ENCODE measurements around the gene PDCD10. TPM values are rescaled to one million over a fixed set of nuclear protein-coding genes. Genes with fewer than 3 reads are reported as not detected.
A peak's percentile ranks its signal among the peaks of the same experiment; 100 is the strongest.

The PDCD10 gene
- total RNA-seq, 2 experiments from 2014 or later: 46.6 to 55.7 TPM

DNA sequence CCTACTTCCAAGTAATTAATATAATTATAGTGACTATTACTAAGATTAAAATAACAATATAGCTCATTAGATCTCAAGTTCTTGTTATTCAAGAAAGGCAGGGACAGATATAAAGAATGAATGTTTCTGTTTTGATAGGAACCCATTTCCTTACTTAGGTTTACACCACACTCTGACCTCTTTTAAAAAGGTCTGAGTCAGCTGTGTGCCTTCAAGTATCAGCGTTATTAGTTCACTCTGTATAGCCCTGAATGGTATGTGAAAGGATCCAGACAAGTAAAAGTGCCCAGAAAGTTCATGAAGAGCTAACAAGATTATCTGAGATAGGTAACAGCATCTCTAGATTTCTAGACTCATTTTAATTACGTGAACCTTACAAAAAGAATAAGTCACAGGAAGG lies 28.9 kb downstream of the PDCD10 start:
- H3K27ac Mint-ChIP-seq: no peak overlapping the region
- no peak for DNase-seq
- CTCF ChIA-PET: no interaction called here
- peaks cover 29% of the 10 kb centered on the region for H3K36me3 Mint-ChIP-seq (ENCODE audit: low read depth)
- intact Hi-C loops (cut with micrococcal nuclease): no loop called here
- no peak overlapping the region for H3K4me3 Mint-ChIP-seq
- no peaks in the 10 kb centered on the region for H3K9me3 Mint-ChIP-seq
- peaks cover 28% of the 10 kb centered on the region for H3K4me1 Mint-ChIP-seq (ENCODE audit: low read depth)
- H3K27me3 Mint-ChIP-seq (ENCODE audit: low read depth): no peaks in the 10 kb centered on the region

DNA sequence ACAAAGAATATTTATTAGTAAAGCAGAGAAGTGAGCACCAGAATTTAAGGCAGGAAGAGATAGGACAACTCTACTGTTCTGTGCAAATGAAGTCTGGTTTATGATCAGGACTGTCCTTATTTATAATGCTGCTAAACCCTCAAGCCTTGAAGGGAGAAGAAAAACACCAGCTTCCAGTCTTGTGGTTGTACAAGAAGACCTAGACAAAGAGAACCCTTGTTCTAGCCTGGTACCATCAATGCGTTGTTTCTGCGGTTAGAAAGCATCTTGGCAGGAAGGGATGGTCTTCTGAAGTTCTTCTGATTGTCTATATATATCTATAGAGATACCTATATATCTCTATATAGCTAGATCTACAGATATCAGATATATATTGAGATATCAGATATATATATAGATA lies 33.8 kb downstream of the PDCD10 start:
- H3K4me3 Mint-ChIP-seq: no peak overlapping the region
- CTCF ChIA-PET: interaction anchor here (0.7 kb wide), 1 partner anchor 938 kb away, joined by 4 read pairs; no protein-coding TSS in a partner anchor
- intact Hi-C loops (cut with micrococcal nuclease): no loop called here
- peaks cover 9% of the 10 kb centered on the region for H3K4me1 Mint-ChIP-seq (ENCODE audit: low read depth)
- H3K27ac Mint-ChIP-seq: no peak overlapping the region
- peaks cover 20% of the 10 kb centered on the region for H3K36me3 Mint-ChIP-seq (ENCODE audit: low read depth)
- no peak for DNase-seq
- H3K27me3 Mint-ChIP-seq (ENCODE audit: low read depth): no peaks in the 10 kb centered on the region
- no peaks in the 10 kb centered on the region for H3K9me3 Mint-ChIP-seq

DNA sequence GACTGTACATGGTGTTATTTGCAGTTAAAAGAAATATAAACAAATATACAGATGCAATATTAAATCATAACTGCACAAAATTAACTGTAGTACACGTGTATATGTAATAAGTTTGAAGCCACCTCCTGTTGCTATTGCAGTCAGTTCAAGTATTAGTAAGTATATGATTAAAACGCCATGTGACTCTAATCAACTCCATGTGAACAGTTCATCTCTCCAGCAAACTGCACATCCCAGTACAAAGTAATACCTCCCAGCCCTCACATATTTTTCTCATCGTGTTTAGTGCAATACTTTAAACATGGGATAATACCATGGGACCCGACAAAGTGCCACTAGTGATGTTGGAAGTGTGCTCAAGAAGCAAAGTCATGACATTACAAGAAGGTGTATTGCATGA lies 34.6 kb downstream of the PDCD10 start:
- DNase-seq: no peak
- no peak overlapping the region for H3K27ac Mint-ChIP-seq
- peaks cover 19% of the 10 kb centered on the region for H3K36me3 Mint-ChIP-seq (ENCODE audit: low read depth)
- CTCF ChIA-PET: interaction anchor here (0.7 to 1.8 kb wide), 2 partner anchors 15 to 937 kb away, joined by 4 to 6 read pairs; no protein-coding TSS in a partner anchor
- H3K4me3 Mint-ChIP-seq: no peak overlapping the region
- peaks cover 5% of the 10 kb centered on the region for H3K4me1 Mint-ChIP-seq (ENCODE audit: low read depth)
- no peaks in the 10 kb centered on the region for H3K27me3 Mint-ChIP-seq (ENCODE audit: low read depth)
- intact Hi-C loops (cut with micrococcal nuclease): no loop called here
- no peaks in the 10 kb centered on the region for H3K9me3 Mint-ChIP-seq

DNA sequence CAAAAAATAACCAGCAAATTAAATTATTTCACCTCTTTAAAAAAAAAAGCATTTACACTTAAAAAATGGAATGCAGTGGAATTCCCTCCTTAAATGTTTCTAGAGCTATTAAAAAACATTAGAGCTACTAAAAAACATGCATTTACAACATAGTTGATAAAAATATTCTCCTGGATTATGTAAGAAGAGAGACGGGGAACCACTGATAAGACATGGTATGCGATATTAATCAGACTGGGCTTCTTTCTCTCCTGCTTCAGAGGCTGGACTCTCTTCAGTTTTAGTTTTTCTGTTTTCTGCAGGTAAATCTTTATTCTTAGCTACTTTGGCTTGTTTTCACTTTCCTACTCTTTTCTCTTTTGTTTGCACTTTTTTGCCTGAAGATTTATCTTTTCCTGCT lies 40.6 kb downstream of the PDCD10 start:
- H3K4me1 Mint-ChIP-seq (ENCODE audit: low read depth): peaks cover 39% of the 10 kb centered on the region

DNA sequence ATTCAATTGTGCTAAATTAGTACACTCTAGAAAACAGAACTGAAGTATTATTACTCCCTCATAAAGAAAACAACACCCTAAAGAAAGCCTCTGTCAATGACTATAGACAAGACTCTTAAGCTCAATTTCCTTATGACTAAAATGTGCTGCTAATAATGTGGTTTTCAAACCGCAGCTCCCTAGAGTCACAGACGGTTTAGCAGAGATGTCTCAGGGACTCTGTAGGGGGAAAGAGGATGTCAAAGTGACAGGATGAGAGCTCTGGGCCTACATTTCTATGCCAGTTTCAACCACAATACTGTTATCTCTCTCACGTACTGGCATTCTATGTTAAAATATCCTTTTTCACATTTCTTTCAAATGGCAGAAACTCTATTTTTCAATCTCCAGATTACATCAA lies 43.3 kb downstream of the PDCD10 start:
- no peak overlapping the region for H3K4me3 Mint-ChIP-seq
- CTCF ChIA-PET: interaction anchor here (1.1 to 1.5 kb wide), 2 partner anchors 21 to 44 kb away, joined by 4 to 5 read pairs; partner anchors contain the start of gene SERPINI1
- peak; percentile 56 for DNase-seq
- no peaks in the 10 kb centered on the region for H3K27me3 Mint-ChIP-seq (ENCODE audit: low read depth)
- intact Hi-C loops (cut with micrococcal nuclease): loop anchor here (1.0 to 2.0 kb wide), 2 partner anchors 44 to 191 kb away; partner anchors contain the start of gene SERPINI1
- peaks cover 18% of the 10 kb centered on the region for H3K36me3 Mint-ChIP-seq (ENCODE audit: low read depth)
- peaks cover 40% of the 10 kb centered on the region for H3K4me1 Mint-ChIP-seq (ENCODE audit: low read depth)
- no peak overlapping the region for H3K27ac Mint-ChIP-seq
- H3K9me3 Mint-ChIP-seq: no peaks in the 10 kb centered on the region

More for the DNA sequence above, 40.6 kb downstream of the PDCD10 start:
- Mint-ChIP-seq H3K27ac (no peak overlapping the region), H3K9me3 (no peaks in the 10 kb centered on the region), H3K27me3 (ENCODE audit: low read depth) (no peaks in the 10 kb centered on the region), H3K36me3 (ENCODE audit: low read depth) (peaks cover 18% of the 10 kb centered on the region), H3K4me3 (no peak overlapping the region)
- CTCF ChIA-PET: interaction anchor here (0.7 to 1.8 kb wide), 2 partner anchors 10 to 142 kb away, joined by 3 to 13 read pairs; no protein-coding TSS in a partner anchor
- DNase-seq: no peak
- intact Hi-C loops (cut with micrococcal nuclease): no loop called here

DNA sequence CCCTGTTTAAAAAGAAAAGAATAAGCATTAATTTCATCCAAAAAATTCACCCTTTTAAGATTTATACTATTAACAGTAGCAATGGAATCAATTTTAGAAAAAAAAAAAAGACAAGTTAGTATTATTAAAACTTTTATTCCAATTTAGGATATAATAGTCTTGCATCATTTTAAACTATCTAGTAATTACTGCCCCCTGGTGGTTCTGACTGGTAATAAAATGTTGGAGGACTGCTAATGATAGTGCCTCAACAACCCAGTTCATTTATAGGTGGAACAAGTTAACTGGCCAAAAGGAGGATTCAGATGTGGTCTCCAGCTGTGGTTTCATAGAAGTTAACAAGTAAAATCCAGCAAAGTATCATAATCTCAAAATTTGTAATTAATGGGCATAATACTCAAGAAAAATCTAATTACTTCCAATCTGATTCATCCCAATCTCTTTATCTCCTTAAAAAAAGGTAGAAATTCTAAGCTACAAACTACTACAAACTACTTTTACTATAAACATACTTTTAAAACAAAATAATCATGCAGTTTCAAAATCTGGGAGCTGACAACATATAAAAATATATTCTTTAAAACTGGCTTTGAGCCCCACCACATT lies 50.2 kb downstream of the PDCD10 start:
- peak; percentile 61 for DNase-seq
- Mint-ChIP-seq H3K27me3 (ENCODE audit: low read depth) (no peaks in the 10 kb centered on the region), H3K27ac (no peak overlapping the region)

DNA sequence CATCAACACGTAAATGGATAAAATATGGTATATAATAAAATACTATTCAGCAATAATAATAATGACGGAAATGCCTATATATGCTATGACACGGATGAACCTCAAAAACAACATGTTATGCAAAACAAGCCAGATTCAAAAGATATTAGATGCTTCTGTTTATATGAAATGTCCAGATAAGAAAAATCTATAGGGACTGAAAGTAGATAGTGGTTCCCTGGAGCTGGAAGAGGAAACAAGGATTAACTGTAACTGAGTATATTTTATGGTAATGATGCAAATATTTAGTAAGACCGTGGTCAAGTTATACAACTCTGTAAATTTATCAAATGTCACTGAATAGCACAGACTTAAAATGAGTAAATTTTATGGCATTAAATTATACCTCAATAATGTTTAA lies 55.2 kb downstream of the PDCD10 start:
- DNase-seq: no peak
- H3K36me3 Mint-ChIP-seq (ENCODE audit: low read depth): peaks cover 50% of the 10 kb centered on the region
- no peak overlapping the region for H3K27ac Mint-ChIP-seq
- H3K27me3 Mint-ChIP-seq (ENCODE audit: low read depth): no peaks in the 10 kb centered on the region
- H3K9me3 Mint-ChIP-seq: peaks cover 22% of the 10 kb centered on the region
- H3K4me1 Mint-ChIP-seq (ENCODE audit: low read depth): peaks cover under 1% of the 10 kb centered on the region
- CTCF ChIA-PET: no interaction called here
- intact Hi-C loops (cut with micrococcal nuclease): no loop called here
- H3K4me3 Mint-ChIP-seq: no peak overlapping the region

More for the DNA sequence above, 50.2 kb downstream of the PDCD10 start:
- Mint-ChIP-seq H3K4me1 (ENCODE audit: low read depth) (peaks cover 13% of the 10 kb centered on the region), H3K9me3 (no peaks in the 10 kb centered on the region), H3K36me3 (ENCODE audit: low read depth) (peaks cover 23% of the 10 kb centered on the region), H3K4me3 (no peak overlapping the region)
- CTCF ChIA-PET: interaction anchor here (0.6 to 3.3 kb wide), 20 partner anchors 9 to 432 kb away, joined by 3 to 13 read pairs (median 4); partner anchors contain the start of genes PDCD10, SERPINI1 and ZBBX
- intact Hi-C loops (cut with micrococcal nuclease): loop anchor here (1.0 kb wide), 2 partner anchors 277 to 304 kb away; partner anchors contain the start of gene ZBBX

DNA sequence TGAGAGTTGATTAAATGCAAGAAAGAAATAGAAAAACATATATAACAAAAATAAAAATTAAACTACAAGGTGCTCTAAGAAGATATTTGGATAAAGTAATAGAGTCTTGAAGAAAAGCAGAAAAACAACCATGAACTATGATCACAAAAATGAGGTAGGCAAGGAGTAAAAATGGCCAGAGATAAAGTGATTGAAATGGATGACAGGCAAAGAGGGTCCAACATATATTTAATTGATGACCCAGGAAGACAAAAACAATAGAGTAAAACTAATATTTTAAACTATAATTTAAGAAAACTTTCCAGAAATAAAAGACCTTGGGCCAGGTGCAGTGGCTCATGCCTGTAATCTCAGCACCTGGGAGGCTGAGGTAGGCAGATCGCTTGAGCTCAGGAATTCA lies 58.8 kb downstream of the PDCD10 start:
- peaks cover 25% of the 10 kb centered on the region for H3K9me3 Mint-ChIP-seq
- H3K27me3 Mint-ChIP-seq (ENCODE audit: low read depth): no peaks in the 10 kb centered on the region
- no peak for DNase-seq
- H3K4me3 Mint-ChIP-seq: no peak overlapping the region
- intact Hi-C loops (cut with micrococcal nuclease): no loop called here
- CTCF ChIA-PET: interaction anchor here (0.7 kb wide), 1 partner anchor 9 kb away, joined by 4 read pairs; no protein-coding TSS in a partner anchor
- H3K27ac Mint-ChIP-seq: no peak overlapping the region
- peaks cover 57% of the 10 kb centered on the region for H3K36me3 Mint-ChIP-seq (ENCODE audit: low read depth)
- peaks cover 1% of the 10 kb centered on the region for H3K4me1 Mint-ChIP-seq (ENCODE audit: low read depth)

DNA sequence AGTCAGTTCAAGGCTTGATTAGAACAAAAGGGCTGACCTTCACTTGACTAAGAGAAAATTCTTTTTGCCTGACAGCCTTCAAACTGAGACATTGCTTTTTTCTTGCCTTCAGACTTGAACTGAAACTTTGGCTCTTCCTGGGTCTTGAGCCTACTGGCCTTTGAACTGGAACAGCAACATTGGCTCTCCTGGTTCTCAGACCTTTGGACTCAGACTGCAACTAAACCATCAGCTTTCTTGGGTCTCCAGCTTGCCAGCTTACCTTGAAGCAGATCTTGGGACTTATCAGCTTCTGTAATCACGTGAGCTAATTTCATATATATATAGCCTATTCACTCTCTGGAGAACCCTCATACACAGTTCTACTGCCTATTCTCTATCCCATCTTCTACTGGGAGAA lies 61.5 kb downstream of the PDCD10 start:
- Mint-ChIP-seq H3K27me3 (ENCODE audit: low read depth) (no peaks in the 10 kb centered on the region), H3K4me1 (ENCODE audit: low read depth) (peaks cover 1% of the 10 kb centered on the region), H3K9me3 (peaks cover 25% of the 10 kb centered on the region), H3K27ac (no peak overlapping the region), H3K36me3 (ENCODE audit: low read depth) (peaks cover 48% of the 10 kb centered on the region), H3K4me3 (no peak overlapping the region)
- intact Hi-C loops (cut with micrococcal nuclease): no loop called here
- no peak for DNase-seq
- CTCF ChIA-PET: no interaction called here

DNA sequence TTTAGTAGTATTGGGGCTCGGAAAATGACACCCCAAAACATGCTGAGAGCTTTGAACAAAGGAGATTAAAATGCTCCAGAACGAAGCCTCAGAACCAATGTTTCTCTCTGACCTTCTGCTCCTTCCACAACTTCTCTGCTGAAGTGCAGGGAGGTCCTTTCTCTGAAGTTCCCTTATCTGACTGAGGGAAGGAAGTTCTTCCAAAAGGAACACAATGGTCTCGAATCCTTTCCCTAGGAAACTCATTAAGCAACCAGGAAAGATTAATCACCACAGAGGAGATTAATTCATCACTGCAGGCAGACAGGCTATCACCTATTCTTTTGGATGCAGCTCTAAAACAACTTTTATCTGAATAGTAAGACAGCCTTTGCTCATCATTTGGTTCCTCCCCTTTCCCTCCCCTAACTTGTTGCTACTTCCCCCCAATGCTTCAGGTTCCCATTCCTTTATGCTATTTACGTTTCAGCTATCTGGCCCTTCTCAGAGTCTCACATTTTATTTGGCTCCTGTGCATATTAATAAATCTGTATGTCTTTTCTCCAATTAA lies 62.7 kb downstream of the PDCD10 start:
- no peak for DNase-seq
- no peak overlapping the region for H3K4me3 Mint-ChIP-seq
- intact Hi-C loops (cut with micrococcal nuclease): no loop called here
- H3K36me3 Mint-ChIP-seq (ENCODE audit: low read depth): peaks cover 43% of the 10 kb centered on the region
- H3K27ac Mint-ChIP-seq: no peak overlapping the region
- H3K9me3 Mint-ChIP-seq: peaks cover 23% of the 10 kb centered on the region
- CTCF ChIA-PET: interaction anchor here (0.6 kb wide), 1 partner anchor 263 kb away, joined by 3 read pairs; no protein-coding TSS in a partner anchor
- no peaks in the 10 kb centered on the region for H3K27me3 Mint-ChIP-seq (ENCODE audit: low read depth)
- H3K4me1 Mint-ChIP-seq (ENCODE audit: low read depth): peaks cover 1% of the 10 kb centered on the region

DNA sequence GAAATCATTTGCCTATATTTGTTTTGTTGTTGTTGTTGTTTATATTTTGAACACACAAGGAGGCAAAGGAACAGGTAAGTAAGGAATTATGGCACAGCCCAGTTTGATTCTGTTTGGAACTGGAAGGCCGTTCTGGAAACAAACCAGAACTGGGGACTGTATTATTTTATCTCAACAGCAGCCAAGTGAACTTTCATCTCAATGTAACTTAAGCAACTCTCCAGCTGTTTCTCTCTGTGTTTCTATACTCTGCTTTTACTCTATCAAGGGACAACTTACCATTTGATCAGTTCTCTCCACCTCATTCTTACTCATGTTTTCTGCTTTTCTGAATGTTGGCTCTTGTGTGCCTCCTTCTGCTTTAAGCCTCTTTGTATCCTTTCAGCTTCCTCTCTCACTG lies 65.0 kb downstream of the PDCD10 start:
- CTCF ChIA-PET: interaction anchor here (1.2 kb wide), 1 partner anchor 18 kb away, joined by 4 read pairs; no protein-coding TSS in a partner anchor
- intact Hi-C loops (cut with micrococcal nuclease): no loop called here
- Mint-ChIP-seq H3K27ac (no peak overlapping the region), H3K27me3 (ENCODE audit: low read depth) (no peaks in the 10 kb centered on the region), H3K4me3 (no peak overlapping the region), H3K4me1 (ENCODE audit: low read depth) (peaks cover 1% of the 10 kb centered on the region), H3K9me3 (peaks cover 4% of the 10 kb centered on the region), H3K36me3 (ENCODE audit: low read depth) (peaks cover 23% of the 10 kb centered on the region)
- no peak for DNase-seq

DNA sequence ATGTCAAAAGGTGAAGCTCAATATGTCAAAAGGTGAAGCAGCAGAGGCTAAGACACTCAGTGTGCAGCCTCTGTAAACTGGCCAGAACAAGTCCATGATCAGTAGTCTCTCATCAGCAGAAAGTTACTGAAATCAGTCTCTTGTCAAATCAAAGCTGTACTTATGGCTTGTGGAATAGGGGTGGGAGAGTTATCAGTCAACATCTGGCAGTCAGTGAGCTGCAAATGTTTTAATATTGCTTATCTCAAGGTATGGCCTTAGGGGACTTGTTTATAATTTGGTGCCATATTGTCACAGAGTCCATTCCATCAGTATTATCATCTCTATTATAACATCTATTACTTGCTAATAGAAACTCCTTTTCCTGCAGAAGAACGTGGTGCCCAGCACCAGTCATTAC lies 66.0 kb downstream of the PDCD10 start:
- intact Hi-C loops (cut with micrococcal nuclease): no loop called here
- Mint-ChIP-seq H3K4me3 (no peak overlapping the region), H3K27ac (no peak overlapping the region), H3K36me3 (ENCODE audit: low read depth) (peaks cover 13% of the 10 kb centered on the region), H3K27me3 (ENCODE audit: low read depth) (no peaks in the 10 kb centered on the region), H3K4me1 (ENCODE audit: low read depth) (peaks cover 1% of the 10 kb centered on the region), H3K9me3 (peaks cover 2% of the 10 kb centered on the region)
- CTCF ChIA-PET: interaction anchor here (0.6 kb wide), 1 partner anchor 340 kb away, joined by 3 read pairs; no protein-coding TSS in a partner anchor
- DNase-seq: no peak

All from activated naive CD4-positive, alpha-beta T cell treated with anti-CD3 and anti-CD28 coated beads for 36 hours (primary cell).